GM18502 (cell line): ENCODE results near the gene FBF1.
"Not testable (repeated sequence)": the region's sequence is repeated elsewhere in the genome, so short reads cannot be mapped to it uniquely, and the experiment has no call there.

Experiments used
- ATAC-seq: cut with Tn5 transposase; IDR thresholded peaks from one replicate; pipeline ENCODE4 v1.9.1; 2021; ENCODE audit warnings: mild to moderate bottlenecking; ENCODE audit not compliant: unreplicated experiment, poor library complexity

The FBF1 gene

DNA sequence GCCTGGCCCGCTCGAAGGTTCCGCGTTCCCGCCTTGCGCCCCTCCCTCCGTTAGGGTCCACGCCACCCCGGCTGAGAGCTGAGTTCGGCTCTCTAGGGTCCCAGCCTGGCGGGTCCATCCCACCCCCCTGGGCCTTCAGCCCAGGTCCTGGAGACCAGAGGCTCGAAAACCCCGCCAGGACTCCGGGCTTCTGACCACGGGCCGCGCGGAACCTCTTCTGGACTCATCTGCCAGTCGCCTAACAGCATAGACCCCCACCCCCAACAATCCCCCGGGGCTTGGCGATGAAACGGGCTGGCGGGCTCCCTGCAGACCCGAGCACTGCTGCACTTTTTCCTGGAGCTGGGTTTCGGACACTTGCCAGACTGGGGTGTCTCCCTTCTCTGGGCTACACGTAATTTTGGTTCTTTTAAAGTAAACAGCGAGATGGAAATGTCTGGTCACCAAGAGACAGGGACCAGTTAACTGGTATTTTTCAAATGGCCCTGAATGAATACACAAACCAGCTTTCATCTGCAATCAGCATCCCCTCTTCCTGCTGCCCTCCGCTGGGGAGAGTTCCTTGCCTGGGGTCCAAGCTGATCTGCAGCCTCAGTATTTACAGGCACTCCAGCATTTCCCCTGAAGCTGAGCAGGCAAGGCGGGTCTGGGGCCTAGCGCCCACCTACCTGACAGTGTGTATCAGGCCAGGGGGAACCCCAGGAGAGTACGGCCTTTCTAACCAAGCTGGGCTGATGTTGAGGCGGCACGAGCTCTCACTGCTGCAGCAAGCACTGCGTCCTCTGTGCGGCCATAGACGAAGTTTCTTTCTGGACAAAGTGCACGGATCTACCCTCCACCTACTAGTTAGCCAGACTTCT lies 43.5 kb downstream of the FBF1 start:
- no peak for ATAC-seq

GRCh38 chr17:75896415-75897159 lies 44.3 kb downstream of the FBF1 start, which contains the start of gene TRIM65:
TRIM65 (minus strand) TSS chr17:75896951; CDS start chr17:75896937, 14 bp downstream.
- peak; percentile 70 for ATAC-seq

DNA sequence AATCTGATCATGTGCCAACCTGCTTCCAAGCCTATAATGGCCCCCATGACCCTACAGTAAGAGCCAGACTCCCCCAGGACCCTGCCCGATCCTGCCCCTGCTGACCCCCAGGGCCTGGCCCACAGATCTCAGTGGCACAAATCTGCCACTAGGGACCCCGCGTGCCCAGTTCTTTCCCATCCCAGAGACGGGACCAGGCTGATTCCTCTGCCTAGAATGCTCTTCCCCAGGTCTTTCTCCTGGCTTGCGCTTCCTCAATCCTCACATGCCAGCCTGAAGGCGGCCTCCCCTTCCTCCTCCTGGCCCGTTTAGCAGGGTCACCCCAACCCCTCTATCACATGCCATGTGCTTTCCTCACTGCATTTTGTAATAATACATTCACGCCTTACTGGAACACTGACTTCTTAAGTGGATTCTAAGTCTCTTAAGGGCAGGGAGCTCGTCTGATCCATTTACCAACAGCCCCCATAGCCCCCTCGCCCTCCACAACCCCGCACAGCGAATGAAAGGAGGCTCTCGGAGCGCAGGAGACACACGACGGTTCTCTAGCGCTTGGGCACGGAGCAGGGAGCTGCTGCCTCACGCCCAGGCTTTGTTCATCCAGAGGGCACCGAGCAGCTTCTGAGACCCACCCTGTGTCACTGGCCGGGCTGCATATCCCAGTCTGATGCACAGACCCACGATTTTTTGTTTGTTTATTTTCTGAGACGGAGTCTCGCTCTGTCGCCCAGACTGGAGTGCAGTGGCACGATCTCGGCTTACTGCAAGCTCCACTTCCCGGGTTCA lies 45.3 kb downstream of the FBF1 start:
- ATAC-seq, result no peak

- ATAC-seq, result no peak
These were observed 46.7 kb downstream of the FBF1 start for GRCh38 chr17:75894049-75894733.

- ATAC-seq, result no peak
These were observed 47.4 kb downstream of the FBF1 start for GRCh38 chr17:75893305-75894048.

DNA sequence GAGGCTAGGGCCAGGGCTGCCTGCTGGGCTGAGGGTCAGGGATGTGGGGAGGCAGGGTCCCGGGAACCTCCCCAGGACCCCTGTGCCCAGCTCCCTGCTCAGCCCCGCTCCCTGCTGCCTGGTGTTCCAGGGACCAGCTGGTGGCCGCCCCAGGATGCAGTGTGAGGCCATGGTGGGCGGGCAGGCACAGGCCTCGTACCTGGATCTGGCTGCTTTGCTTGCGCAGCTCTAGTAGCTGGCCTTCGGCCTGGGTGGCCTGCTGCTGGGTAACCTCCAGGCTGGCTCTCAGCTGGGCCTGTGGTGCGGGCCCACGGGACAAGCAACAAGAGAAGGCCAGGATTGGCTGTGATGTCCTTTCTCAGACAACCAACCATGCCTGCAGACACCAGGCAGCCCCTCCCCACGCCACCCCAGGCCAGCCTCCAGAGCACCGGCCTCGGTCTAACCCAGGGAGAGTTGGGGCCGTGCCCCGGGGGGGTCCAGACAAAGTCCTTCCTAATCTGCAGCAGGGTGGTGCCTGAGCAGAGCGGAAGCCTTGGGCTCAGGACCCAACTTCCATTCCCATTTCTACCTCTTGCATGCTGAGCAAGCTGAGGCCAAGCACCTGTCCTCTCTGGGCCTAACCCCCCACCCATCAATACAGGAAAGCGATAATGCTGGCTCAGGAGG lies 48.2 kb downstream of the FBF1 start:
- no peak for ATAC-seq

- ATAC-seq, result no peak
These were observed 49.0 kb downstream of the FBF1 start for GRCh38 chr17:75891605-75892555.

GRCh38 chr17:75891022-75891604 lies 49.7 kb downstream of the FBF1 start:
- no peak for ATAC-seq

DNA sequence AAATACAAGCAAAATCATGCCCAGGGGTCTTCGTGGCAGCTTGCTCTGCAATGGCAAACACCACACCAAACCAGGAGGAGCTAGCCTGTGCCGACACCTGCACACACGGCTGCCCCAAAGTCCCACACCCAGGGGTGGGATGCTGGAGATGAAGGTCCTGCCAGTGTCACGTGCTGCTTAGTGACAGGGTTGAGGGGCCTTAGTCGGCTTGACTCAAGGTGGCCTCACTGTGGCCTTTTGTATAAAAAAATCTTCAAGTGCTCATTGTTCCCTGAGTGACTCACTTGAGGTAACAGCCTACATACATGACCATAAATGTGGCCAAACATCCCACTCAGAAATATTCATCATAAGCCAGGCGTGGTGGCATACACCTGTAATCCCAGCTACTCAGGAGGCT lies 51.4 kb downstream of the FBF1 start:
- ATAC-seq, result no peak

- no peak for ATAC-seq
These were observed 52.4 kb downstream of the FBF1 start for GRCh38 chr17:75888484-75888883.

- ATAC-seq, result not testable (repeated sequence)
These were observed 55.0 kb downstream of the FBF1 start for GRCh38 chr17:75885860-75886259.

- ATAC-seq, result no peak
These were observed 55.4 kb downstream of the FBF1 start for GRCh38 chr17:75885431-75885830.

DNA sequence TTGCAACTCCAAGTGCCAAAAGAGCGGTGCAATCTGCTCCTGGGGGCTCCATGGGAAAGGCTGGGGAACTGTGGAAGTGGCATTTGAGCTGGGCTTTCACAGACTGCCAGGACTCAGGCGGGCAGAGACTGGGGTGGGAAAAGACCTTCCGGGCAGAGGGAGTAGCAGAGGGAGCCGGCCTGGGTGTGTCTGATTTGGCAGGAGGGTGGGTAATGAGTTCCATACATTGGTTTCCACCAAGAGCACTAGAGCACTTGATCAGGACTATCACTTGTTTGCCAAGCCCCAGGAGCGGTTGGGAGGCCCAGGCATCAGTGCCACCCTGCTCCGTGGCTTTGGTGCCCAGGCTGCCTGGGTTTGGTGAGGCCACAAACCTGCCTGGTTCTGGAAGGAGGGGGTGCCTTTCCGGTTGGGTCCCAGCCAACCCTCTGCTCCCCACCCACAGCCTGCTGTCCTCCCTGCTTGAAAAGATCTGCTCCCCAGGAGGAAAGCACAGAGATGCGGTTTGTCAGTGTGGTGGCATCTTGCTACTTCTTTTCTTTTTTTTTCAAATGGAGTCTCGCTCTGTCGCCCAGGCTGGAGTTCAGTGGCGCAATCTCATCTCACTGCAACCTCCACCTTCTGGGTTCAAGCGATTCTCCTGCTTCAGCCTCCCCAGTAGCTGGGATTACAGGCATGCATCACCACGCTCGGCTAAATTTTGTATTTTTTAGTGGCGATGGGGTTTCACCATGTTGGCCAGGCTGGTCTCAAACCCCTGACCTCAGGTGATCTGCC lies 59.0 kb downstream of the FBF1 start:
- no peak for ATAC-seq

DNA sequence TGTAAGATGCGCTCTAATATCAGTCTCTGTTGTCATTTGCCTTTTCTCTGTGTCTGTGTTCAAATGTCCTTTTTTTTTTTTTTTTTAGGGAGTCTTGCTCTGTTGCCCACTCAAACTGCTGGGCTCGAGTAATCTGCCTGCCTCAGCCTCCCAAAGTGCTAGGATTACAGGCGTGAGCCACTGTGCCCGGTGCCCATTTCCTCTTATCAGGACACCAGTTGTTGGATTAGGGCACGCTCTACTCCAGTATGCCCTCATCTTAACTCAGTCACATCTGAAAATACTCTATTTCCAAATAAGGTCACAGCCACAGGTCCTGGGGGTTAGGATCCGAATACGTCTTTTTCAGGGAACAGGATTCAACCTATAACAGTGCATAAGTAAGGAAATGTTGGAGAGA lies 60.6 kb downstream of the FBF1 start:
- no peak for ATAC-seq

GRCh38 chr17:75878174-75878998 lies 62.5 kb downstream of the FBF1 start, which contains the start of gene TRIM47:
TRIM47 (minus strand) TSS chr17:75878581; CDS start chr17:75878548, 33 bp downstream.
- peak; percentile 27 for ATAC-seq

- peak; percentile 57 for ATAC-seq
These were observed 63.1 kb downstream of the FBF1 start for GRCh38 chr17:75877752-75878173.
